GM12892 (cell line): ENCODE results near the gene SLC2A9.

Source experiments
- DNase-seq: peaks from one replicate; pipeline ENCODE4 v3.0.0; 2011; ENCODE audit not compliant: insufficient read length
- FAIRE-seq: peaks from 2 replicates; lab custom pipeline; 2011; peaks lifted over from hg19 to GRCh38; lab: Jason Lieb, UNC
- POLR2A ChIP-seq: IDR thresholded peaks from 2 replicates; pipeline ENCODE4 v1.6.1; 2011; ENCODE audit warnings: low read depth, low read length, control low read depth
- POLR2AphosphoS5 ChIP-seq: IDR thresholded peaks from 2 replicates; pipeline ENCODE4 v1.6.1; 2011; ENCODE audit warnings: low read depth, low read length, control low read depth
- TAF1 ChIP-seq: IDR thresholded peaks from 2 replicates; pipeline ENCODE4 v1.6.1; 2011; ENCODE audit warnings: low read depth, mild to moderate bottlenecking, control low read depth, low read length, borderline replicate concordance

The SLC2A9 gene

DNA sequence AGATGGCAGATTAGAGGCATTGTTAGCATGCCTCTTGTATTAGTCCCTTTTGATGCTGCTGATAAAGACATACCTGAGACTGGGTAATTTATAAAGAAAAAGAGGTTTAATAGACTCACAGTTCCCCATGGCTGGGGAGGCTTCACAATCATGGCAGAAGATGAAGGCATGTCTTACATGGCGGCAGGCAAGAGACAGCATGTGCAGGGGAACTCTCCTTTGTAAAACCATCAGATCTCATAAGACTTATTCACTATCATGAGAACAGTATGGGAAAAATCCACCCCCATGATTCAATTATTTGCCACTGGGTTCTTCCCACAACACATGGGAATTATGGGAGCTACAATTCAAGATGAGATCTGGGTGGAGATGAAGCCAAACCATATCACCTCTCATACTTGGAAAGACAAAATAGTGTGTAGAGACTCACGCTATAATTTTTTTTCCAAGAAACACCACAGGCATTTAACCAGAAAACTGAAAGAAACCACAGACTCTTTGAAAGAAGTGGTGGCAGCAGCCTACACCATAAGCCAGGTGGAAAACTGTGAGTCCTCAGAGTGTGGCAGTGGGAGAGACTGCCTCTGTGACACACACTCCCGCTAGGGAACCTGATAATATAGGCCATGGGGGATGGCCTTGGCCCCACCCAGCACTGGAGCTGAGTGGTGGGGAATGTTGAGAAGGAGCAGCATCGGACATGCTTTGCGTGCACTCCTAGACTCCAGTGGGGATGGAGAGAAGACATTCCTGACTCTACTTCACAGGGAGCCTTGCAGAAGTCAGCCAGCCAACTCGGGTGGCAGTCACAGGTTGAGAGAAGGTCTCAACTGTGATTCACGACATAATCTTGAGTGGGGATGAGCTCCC is 51.5 kb downstream of the SLC2A9 start:
- no peak for DNase-seq
- FAIRE-seq = peak; percentile 89
- TF ChIP-seq POLR2AphosphoS5 (no peak), POLR2A (no peak), TAF1 (no peak)

DNA sequence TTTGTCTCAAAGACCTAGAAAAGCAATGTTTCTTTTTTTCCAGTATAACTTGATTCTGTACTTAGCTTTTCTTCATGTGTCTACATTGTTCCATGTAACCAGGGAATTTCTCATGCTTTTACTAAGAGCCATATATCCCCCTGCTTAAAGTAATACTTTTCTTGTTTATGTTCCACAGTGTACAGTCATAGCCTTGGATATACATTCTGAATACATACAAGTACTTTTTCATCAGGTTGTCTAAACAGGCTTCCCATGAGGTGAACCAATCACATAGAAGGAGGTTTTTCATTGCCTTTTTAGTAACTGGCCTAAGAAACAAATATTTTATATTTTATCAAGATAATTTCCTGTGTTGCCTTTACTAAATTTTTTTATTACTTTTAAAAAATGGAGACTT is 52.8 kb downstream of the SLC2A9 start:
- FAIRE-seq = peak; percentile 36
- DNase-seq = no peak
- TF ChIP-seq POLR2AphosphoS5 = no peak
- no peak for TF ChIP-seq TAF1
- TF ChIP-seq POLR2A = no peak

DNA sequence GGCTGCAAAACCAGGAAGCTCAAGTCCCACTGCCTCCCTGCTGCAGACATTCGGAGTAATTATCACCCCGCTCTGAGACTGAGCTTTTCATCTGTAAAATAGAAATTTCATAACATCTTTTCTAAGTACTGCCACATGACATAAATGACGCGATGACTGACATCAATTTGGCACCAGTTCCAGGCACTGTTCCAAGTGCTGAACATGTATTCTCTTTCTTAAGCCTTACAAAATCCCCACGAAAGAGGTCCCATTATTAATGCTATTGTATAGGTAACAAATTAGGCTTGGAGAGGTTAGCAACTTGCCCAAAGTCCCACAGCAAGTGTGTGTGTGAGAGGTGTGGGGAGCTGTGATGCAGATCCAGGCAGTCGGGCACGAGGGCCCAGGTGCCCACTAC is 56.4 kb downstream of the SLC2A9 start:
- TF ChIP-seq TAF1 (no peak), POLR2A (no peak), POLR2AphosphoS5 (no peak)
- no peak for DNase-seq
- FAIRE-seq = no peak

DNA sequence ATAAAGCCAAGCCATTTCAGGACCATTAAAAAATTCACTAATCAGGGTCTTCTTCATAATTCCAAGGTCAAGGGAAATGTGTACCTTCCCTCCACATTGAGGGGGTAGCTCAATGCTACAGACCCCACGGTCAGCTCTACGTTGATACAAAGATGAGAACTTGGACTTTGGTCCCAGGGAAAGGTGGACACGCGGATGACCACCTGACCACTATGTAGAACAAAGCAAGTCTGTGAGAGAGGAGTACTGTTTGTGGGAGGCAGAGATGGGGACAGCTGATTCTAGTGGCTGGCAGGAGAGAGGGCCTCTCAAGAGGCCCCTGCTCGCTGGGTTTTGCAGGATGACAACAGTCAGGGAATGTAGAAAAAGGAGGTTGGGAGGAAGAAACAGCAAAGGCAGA is 58.0 kb downstream of the SLC2A9 start:
- FAIRE-seq = no peak
- no peak for TF ChIP-seq POLR2AphosphoS5
- TF ChIP-seq TAF1 = no peak
- TF ChIP-seq POLR2A = no peak
- no peak for DNase-seq

DNA sequence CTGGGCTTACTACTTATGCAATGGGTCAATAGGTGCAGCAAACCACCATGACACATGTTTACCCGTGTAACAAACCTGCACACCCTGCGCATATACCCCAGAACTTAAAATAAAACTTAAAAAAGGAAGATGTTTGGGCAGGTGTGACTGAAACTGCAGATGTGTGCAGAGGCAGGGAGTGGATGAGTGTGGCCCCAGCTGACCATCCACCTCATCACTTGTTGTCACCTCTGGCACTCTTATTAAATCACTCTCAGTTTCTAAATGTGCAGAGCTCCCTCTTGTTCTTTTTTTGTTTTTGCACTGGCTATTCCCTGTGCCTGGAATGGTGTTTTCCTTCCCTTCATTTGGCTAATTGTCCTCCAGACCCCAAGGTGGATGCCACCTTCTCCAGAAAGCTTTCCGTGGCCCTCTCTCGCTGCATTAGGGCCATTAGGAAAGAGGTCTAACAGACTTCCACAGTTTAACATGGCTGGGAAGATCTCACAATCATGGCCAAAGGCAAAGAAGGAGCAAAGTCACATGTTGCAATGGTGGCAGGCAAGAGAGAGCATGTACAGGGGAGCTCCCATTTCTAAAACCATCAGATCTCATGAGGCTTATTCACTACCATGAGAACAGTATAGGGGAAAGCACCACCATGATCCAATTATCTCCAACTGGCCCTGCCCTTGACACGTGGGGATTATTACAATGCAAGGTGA is 58.5 kb downstream of the SLC2A9 start:
- no peak for DNase-seq
- peak; percentile 42 for FAIRE-seq
- no peak for TF ChIP-seq TAF1
- no peak for TF ChIP-seq POLR2A
- TF ChIP-seq POLR2AphosphoS5 = no peak

DNA sequence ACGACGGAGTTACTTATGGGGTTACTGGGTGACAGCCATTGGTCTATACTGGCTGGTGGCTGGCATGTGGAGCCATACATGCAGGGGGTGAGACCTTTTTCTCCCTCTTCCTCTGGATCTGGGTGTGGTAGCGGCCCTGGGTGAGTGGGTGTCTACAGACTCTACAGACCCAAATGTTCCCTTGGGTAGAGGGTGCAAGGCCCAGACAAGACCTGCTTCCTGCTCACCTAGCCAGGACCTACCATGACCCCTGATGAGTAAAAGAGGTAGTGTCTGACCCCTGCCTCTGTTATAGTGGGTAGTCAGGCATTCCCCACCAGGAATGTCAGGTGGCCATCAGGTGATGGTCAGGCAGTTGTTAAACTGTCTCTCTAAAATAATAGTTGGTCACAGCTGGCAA is 66.8 kb downstream of the SLC2A9 start:
- FAIRE-seq = no peak
- TF ChIP-seq TAF1 (no peak), POLR2AphosphoS5 (no peak), POLR2A (no peak)
- DNase-seq = no peak

DNA sequence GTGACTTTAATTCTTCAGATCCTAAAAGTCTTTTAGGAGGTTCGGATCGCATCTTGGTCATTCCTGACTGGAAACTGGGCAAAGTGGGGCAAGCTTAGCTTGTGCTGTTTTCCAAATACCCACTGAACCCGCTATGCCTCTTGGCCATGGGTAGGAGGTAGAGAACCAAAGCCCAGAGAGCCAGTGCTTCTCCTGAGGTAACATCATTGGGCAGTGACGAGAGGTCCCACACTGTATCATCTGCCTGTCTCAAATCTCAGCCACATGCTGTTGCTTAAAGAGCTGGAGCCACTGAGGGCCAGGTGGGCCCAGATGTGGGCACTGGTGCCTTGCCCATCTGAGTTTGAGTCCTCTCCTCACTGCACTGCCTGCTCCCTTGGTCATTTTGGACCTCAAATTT is 68.2 kb downstream of the SLC2A9 start:
- no peak for DNase-seq
- TF ChIP-seq POLR2AphosphoS5 (no peak), POLR2A (no peak), TAF1 (no peak)
- no peak for FAIRE-seq

DNA sequence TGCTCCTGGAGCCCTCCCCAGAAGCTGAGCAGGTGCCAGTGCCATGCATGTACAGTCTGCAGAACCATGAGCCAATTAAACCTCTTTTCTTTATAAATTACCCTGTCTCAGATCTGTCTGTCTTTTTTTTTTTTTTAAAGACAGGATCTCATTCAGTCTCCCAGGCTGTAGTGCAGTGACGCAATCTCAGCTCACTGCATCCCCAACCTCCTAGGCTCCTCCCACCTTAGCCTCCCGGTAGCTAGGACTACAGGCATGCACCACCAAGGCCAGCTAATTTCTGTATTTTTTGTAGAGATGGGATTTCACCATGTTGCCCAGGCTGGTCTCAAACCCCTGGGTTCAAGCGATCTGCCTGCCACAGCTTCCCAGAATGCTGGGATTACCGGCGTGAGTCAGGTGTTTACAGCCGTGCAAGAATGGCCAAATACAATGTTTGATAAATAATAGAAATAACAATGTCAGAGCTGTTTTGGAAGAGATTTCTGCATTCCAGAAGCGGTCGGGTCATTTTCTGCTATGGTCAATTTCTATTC is 68.8 kb downstream of the SLC2A9 start:
- no peak for FAIRE-seq
- DNase-seq = no peak
- TF ChIP-seq POLR2A = no peak
- no peak for TF ChIP-seq POLR2AphosphoS5
- TF ChIP-seq TAF1 = no peak

DNA sequence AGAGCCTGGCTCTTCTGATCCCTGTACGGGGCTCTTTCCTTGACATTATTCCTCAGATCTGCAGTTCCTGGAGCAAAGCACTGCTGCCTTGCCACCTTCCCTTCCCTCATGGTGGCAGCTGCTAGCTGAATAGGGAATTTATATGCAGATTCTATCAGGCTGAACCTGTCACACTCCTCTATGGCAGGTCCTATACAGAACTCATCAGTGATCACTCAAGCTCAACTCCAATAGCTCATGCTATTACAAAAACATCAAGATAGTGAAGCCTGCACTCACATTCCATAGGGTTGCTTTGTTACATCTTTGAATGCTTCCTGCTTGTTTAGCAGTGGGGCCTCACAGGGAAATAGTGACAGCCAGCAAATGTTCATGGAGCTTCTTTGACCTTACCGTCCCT is 71.7 kb downstream of the SLC2A9 start:
- DNase-seq (no peak), FAIRE-seq (no peak)
- no peak for TF ChIP-seq POLR2A
- no peak for TF ChIP-seq TAF1
- TF ChIP-seq POLR2AphosphoS5 = no peak

DNA sequence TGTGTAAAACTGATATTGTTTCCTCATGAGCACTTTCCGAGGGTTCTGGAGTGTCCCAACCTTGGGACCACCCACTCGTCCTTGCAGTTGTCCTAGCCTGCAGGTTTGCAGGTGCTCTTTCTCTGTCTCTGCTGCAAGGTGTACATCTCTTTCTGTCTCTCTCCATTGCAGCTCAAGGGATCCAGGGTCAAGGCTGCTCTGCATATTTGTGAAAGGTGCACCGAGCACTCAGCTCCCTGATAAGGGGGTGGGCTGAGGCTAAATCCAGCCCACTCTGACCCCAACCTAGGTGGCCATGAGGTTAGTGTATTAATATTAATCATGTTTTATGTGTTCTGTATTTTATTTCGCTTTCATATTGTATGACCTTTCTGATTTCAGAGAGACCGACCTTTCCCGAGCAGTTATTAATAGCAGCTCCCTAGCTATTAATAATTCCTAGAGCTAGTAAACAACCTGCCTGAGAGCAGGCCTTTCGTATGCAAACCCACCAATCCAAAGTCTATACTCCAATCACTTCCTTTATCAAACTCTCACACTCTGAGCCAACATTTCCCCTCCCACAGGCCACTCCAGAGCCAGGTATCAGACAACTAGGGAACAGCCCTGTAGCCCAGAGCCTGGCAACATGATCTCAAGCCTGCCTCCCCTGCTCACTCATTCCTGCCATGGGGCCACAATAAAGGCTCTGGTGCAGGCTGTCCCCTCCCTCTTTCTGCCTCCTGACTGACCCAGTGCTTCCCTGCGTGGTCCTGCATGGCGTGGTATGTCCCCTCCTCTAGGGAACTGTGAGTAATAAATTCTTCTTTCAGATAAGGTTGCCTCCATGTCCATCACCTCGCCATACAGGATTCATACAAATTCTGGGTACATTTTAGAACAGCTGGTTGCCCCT is 73.9 kb downstream of the SLC2A9 start:
- no peak for FAIRE-seq
- TF ChIP-seq POLR2AphosphoS5 = no peak
- no peak for TF ChIP-seq POLR2A
- no peak for TF ChIP-seq TAF1
- no peak for DNase-seq

DNA sequence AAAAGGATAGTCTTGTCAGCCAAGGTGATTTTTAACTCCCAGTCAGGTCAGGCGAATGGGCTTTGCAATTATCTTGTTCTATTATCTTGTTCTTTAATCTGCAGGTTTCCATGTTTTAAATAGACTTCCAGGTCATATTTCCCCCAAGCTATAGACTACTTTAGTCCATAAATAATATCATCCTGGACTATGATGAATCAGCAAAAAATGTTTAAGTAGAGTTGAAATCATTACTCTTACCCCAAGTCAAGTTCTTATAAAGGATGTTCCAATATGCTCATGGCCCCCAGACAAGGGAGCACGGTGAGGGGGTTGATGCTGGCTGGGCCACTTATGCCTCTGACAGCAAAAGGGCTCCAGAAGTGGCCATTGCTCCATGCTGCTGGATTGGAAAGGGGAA is 75.1 kb downstream of the SLC2A9 start:
- no peak for TF ChIP-seq POLR2A
- no peak for DNase-seq
- FAIRE-seq = no peak
